ENCODE results near the gene TBL1XR1.

TBL1XR1 gene

DNA sequence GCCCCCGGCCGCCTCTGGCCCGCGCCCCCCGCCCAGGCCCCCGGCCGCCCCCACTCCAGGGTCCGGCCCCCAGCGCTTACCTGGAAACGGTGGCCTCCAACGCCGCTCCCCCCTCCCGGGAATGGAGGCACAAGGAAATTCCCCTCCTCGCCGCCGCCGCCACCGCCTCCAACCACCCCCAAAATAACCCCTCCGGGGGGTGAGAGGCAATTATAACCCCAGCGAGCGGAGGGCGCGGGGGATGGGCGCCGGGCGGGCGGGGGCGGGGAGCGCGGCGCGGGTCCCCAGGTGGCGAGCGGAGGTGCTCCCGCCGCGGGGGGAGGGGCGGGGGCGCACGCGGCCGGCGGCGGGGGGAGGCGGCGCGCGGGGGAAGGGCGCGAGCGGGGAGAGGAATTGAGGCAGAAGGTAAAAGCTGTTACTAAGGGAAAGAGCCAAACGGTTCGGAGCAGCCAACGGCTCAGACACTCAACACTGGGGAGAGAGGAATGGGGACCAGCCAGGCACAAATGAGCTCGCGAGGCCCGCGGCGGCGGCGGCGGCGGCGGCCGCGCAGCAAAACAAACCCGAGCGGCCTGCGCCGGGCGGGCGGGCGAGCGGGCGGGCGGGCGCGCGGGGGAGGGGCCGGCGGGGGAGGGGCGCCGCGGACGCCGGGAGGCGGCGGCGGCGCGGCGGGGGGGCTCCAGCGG, at the start of gene TBL1XR1:
TSS of gene TBL1XR1 (minus strand) at position 442 of the 686 bp plus-strand sequence. CDS start 132,505 bp downstream, outside the sequence.
- Mint-ChIP-seq H3K36me3 (peaks cover 10% of the 10 kb centered on the region), H3K4me1 (peaks cover 65% of the 10 kb centered on the region), H3K9me3 (no peaks in the 10 kb centered on the region), H3K27ac (peak within 1 kb of the TSS; percentile 99), H3K27me3 (no peaks in the 10 kb centered on the region), H3K4me3 (peak within 1 kb of the TSS; percentile 99)

DNA sequence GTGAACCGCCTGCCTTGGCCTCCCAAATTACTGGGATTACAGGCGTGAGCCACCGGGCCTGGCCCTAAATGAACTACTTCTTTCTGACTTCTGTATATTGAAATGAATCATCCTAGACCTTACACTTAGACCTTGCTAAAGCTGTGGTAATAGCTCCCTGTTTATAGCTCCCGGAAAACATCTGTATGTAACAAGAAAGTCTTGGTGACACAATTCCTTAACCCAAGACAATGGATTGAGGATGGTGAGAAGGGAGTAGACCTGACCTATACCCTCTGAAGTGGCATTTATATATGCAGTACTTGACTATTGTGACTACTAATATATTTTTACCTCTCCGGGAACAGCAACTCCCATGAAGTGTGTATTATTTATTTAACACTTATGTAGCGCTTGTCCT, 48.0 kb upstream of the TBL1XR1 start:
- H3K36me3 Mint-ChIP-seq: no peaks in the 10 kb centered on the region
- no peak overlapping the region for H3K4me3 Mint-ChIP-seq
- H3K4me1 Mint-ChIP-seq: no peaks in the 10 kb centered on the region
- no peak overlapping the region for H3K27ac Mint-ChIP-seq
- H3K9me3 Mint-ChIP-seq: peaks cover 6% of the 10 kb centered on the region
- H3K27me3 Mint-ChIP-seq: no peaks in the 10 kb centered on the region

GRCh38 chr3:177244606-177245005, 47.3 kb upstream of the TBL1XR1 start:
- peaks cover 6% of the 10 kb centered on the region for H3K9me3 Mint-ChIP-seq
- no peak overlapping the region for H3K27ac Mint-ChIP-seq
- no peaks in the 10 kb centered on the region for H3K27me3 Mint-ChIP-seq
- no peak overlapping the region for H3K4me3 Mint-ChIP-seq
- no peaks in the 10 kb centered on the region for H3K4me1 Mint-ChIP-seq
- H3K36me3 Mint-ChIP-seq: no peaks in the 10 kb centered on the region

DNA sequence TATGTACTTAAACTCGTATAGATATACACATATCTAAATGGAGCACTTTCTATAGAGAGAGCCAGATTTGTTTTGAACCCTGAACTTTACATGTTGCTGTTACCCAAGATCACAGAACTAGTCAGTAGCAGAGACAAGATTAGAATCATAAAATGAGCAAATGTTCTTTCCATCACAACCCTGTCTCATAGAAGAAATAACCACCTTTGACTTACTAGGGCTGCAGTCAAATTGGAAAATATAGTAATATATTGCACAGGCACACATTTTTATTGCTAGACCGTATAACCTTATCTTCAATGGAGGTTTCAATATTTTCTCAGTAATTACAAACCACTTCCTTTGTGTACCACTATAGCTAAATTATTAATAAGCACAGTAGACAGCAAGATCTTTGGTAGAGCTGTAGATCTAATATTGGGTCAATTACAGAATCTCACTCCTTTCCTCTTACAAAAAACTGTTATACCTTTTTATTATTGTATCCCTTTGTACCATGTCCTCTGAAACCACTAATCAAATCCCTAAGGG, 41.5 kb upstream of the TBL1XR1 start:
- Mint-ChIP-seq H3K27ac (no peak overlapping the region), H3K36me3 (no peaks in the 10 kb centered on the region), H3K27me3 (no peaks in the 10 kb centered on the region), H3K4me3 (no peak overlapping the region), H3K9me3 (no peaks in the 10 kb centered on the region), H3K4me1 (peaks cover 4% of the 10 kb centered on the region)

- Mint-ChIP-seq H3K4me3 (no peak overlapping the region), H3K4me1 (peaks cover 4% of the 10 kb centered on the region), H3K27me3 (no peaks in the 10 kb centered on the region), H3K36me3 (no peaks in the 10 kb centered on the region), H3K27ac (no peak overlapping the region), H3K9me3 (no peaks in the 10 kb centered on the region)
Measured at GRCh38 chr3:177237206-177237605, 39.9 kb upstream of the TBL1XR1 start.

- H3K9me3 Mint-ChIP-seq: no peaks in the 10 kb centered on the region
- H3K4me1 Mint-ChIP-seq: peaks cover 4% of the 10 kb centered on the region
- H3K27me3 Mint-ChIP-seq: no peaks in the 10 kb centered on the region
- H3K4me3 Mint-ChIP-seq: no peak overlapping the region
- H3K27ac Mint-ChIP-seq: peak overlapping the region; percentile 26
- no peaks in the 10 kb centered on the region for H3K36me3 Mint-ChIP-seq
Measured at GRCh38 chr3:177236704-177237103, 39.4 kb upstream of the TBL1XR1 start.

- no peak overlapping the region for H3K27ac Mint-ChIP-seq
- no peaks in the 10 kb centered on the region for H3K27me3 Mint-ChIP-seq
- no peaks in the 10 kb centered on the region for H3K9me3 Mint-ChIP-seq
- peaks cover 4% of the 10 kb centered on the region for H3K4me1 Mint-ChIP-seq
- H3K36me3 Mint-ChIP-seq: no peaks in the 10 kb centered on the region
- H3K4me3 Mint-ChIP-seq: no peak overlapping the region
Measured at GRCh38 chr3:177234121-177234520, 36.8 kb upstream of the TBL1XR1 start.

- H3K9me3 Mint-ChIP-seq: no peaks in the 10 kb centered on the region
- no peak overlapping the region for H3K27ac Mint-ChIP-seq
- H3K27me3 Mint-ChIP-seq: no peaks in the 10 kb centered on the region
- no peaks in the 10 kb centered on the region for H3K36me3 Mint-ChIP-seq
- no peak overlapping the region for H3K4me3 Mint-ChIP-seq
- peaks cover under 1% of the 10 kb centered on the region for H3K4me1 Mint-ChIP-seq
Measured at GRCh38 chr3:177231242-177231641, 34.0 kb upstream of the TBL1XR1 start.

- H3K9me3 Mint-ChIP-seq: no peaks in the 10 kb centered on the region
- peaks cover 4% of the 10 kb centered on the region for H3K4me1 Mint-ChIP-seq
- H3K27ac Mint-ChIP-seq: no peak overlapping the region
- no peak overlapping the region for H3K4me3 Mint-ChIP-seq
- H3K36me3 Mint-ChIP-seq: no peaks in the 10 kb centered on the region
- no peaks in the 10 kb centered on the region for H3K27me3 Mint-ChIP-seq
Measured at GRCh38 chr3:177230641-177231040, 33.4 kb upstream of the TBL1XR1 start.

DNA sequence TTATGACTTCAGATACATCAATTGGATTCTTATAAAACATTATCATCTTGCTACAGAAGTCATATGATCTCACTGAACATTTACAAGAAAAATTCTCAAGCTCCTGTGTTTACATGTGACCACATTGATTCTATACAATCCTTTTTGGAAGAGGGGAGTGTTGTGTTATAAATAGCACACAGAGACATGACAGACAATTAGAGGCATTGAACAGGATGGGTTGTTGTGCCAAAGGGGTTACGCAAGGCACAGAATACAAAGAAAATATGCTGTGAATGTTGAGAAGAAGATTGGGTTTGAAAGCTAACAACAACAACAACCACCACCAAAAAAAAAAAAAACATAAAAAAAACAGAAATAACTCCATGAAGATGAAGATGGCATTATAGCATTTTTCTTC, 32.5 kb upstream of the TBL1XR1 start:
- Mint-ChIP-seq H3K27ac (no peak overlapping the region), H3K4me3 (no peak overlapping the region), H3K27me3 (no peaks in the 10 kb centered on the region), H3K9me3 (no peaks in the 10 kb centered on the region), H3K4me1 (peaks cover 5% of the 10 kb centered on the region), H3K36me3 (no peaks in the 10 kb centered on the region)

DNA sequence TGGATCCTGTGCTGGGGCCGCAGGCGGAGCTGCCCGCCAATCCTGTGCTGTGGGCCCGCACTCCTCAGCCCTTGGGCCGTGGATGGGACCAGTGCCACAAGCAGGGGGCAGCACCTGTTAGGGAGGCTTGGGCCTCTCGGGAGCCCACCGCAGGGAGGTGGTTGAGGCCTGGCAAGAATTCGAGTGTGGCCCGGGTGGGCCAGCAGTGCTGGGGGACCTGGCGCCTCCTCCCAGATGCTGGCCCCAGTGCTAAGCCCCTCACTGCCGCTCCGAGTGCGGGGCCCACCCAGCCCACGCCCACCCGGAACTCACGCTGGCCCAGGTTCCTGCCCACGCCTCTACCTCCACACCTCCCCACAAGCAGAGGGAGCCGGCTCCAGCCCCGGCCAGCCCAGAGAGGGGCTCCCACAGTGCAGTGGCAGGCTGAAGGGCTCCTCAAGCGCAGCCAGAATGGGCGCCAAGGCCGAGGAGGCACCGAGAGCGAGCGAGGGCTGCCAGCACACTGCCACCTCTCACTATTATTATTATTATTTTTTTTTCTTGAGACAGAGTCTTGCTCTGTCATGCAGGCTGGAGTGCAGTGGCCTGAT, 31.4 kb upstream of the TBL1XR1 start:
- H3K27ac Mint-ChIP-seq: no peak overlapping the region
- no peaks in the 10 kb centered on the region for H3K36me3 Mint-ChIP-seq
- peaks cover 15% of the 10 kb centered on the region for H3K4me1 Mint-ChIP-seq
- no peaks in the 10 kb centered on the region for H3K27me3 Mint-ChIP-seq
- no peak overlapping the region for H3K4me3 Mint-ChIP-seq
- H3K9me3 Mint-ChIP-seq: no peaks in the 10 kb centered on the region

- no peak overlapping the region for H3K4me3 Mint-ChIP-seq
- H3K9me3 Mint-ChIP-seq: no peaks in the 10 kb centered on the region
- H3K27me3 Mint-ChIP-seq: no peaks in the 10 kb centered on the region
- H3K36me3 Mint-ChIP-seq: no peaks in the 10 kb centered on the region
- no peak overlapping the region for H3K27ac Mint-ChIP-seq
- H3K4me1 Mint-ChIP-seq: peaks cover 31% of the 10 kb centered on the region
Measured at GRCh38 chr3:177224414-177224813, 27.1 kb upstream of the TBL1XR1 start.

DNA sequence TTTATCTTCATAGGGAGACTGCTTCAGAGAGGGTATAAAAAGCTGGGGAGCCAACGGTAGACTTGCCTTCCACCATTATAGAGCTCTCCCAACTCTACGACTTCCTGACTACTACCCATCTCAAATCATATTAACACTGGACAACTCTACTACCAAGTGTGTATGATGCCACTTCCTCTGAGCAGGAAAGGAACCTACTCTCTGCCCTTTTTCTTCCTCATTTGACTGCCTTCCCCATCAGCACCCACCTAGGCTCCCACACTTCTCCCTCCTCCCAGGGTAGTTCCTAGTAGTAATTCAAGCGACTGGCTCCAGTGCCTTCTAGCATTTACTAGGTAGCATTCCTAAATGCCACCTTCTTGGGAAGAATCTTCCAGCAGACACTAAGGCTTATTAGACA, 24.5 kb upstream of the TBL1XR1 start:
- peaks cover 31% of the 10 kb centered on the region for H3K4me1 Mint-ChIP-seq
- H3K27ac Mint-ChIP-seq: peak overlapping the region; percentile 32
- H3K4me3 Mint-ChIP-seq: no peak overlapping the region
- H3K36me3 Mint-ChIP-seq: no peaks in the 10 kb centered on the region
- no peaks in the 10 kb centered on the region for H3K27me3 Mint-ChIP-seq
- no peaks in the 10 kb centered on the region for H3K9me3 Mint-ChIP-seq

DNA sequence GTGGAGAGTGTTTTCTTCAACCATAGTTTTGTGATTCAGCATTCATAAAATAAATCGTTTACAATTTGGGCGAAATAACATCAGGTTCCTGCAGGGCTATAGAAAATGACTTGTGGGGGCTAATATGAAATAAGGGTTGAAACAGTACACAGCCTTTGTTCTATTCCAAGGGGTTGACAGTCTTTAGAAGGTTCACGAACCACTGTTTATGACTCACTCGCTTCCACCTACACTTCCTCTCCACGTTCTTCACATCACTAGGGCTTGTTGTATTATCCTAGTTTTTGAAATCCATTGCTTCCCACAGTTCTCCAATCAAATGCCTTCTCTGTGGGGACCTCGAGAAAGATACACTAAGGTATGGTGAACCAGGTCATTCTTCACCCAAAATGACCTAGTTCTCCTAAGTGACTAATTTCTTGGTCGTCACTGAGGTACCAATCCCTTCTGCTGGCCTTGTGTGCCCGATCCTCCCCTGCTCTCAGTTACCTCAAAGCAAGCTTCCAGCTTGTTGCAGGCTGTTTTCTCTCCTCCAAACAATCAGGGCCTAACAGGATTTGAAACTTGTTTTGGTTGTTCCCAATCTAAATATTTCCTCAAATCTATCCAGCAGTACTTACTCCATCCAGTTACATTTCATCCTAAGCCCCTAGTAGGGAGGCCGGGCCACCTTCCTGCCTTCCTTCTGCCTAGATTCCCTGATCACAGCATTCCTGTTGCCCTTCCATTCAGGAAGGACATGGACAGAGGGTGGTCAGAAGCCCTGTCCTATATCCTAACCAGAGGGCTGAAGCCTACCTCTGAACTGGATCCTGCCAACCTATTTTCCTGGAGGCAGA, 23.1 kb upstream of the TBL1XR1 start:
- Mint-ChIP-seq H3K27ac (peak overlapping the region; percentile 8), H3K9me3 (no peaks in the 10 kb centered on the region), H3K27me3 (no peaks in the 10 kb centered on the region), H3K4me3 (no peak overlapping the region), H3K4me1 (peaks cover 27% of the 10 kb centered on the region), H3K36me3 (no peaks in the 10 kb centered on the region)

DNA sequence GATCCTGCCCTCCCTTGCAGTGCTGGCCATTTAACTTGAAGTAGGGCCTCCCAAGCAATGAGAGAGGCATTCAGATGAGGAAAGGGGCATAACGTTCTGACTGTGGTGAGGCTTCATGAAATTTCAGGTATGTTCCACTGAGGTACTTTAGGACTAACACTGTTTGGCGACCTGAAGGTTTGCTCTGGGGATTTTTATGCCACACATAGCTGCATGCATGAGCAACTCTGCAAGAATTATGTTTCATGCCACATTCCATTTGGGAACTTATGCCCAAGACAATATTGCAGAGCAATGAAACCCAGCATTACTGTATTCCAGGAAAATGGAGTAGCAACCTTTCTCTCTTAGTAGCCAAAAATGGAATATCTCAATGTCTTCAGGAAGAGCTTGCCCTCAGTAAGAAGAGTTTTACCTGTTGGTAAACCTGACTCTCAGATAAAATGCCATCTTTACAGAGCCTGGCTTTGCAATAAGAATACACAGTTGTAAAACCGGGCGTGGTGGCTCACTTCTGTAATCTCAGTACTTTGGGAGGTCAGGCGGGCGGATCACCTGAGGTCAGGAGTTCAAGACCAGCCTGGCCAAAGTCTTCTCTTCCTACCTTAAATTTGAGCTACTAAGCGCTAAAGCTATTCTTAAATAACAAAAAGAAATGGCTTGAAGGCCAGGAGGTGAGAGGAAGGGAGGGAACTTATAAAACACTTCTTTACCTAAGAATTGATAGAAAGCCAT, 16.7 kb upstream of the TBL1XR1 start:
- Mint-ChIP-seq H3K27ac (no peak overlapping the region), H3K36me3 (no peaks in the 10 kb centered on the region), H3K4me3 (no peak overlapping the region), H3K9me3 (no peaks in the 10 kb centered on the region), H3K27me3 (no peaks in the 10 kb centered on the region), H3K4me1 (peaks cover 5% of the 10 kb centered on the region)
